IMR-90 (cell line): ENCODE measurements around the gene CPA5.

ENCODE experiments used
- CTCF ChIP-seq: conservative IDR thresholded peaks from 2 replicates; pipeline ENCODE4 v1.5.1; 2012; ENCODE audit warnings: mild to moderate bottlenecking, low read depth, low read length, improper control_type of control experiment
- MAZ ChIP-seq: IDR thresholded peaks from 2 replicates; pipeline ENCODE4 v1.6.1; 2012; ENCODE audit warnings: low read depth, mild to moderate bottlenecking, low read length, improper control_type of control experiment, moderate library complexity, borderline replicate concordance
- POLR2A ChIP-seq: IDR thresholded peaks from 2 replicates; pipeline ENCODE4 v1.6.1; 2012; ENCODE audit warnings: mild to moderate bottlenecking, low read depth, low read length
- SMC3 ChIP-seq: fragments of 150-350 bp; IDR thresholded peaks from 2 replicates; pipeline ENCODE4 v1.6.1; 2016; ENCODE audit warnings: low read depth, mild to moderate bottlenecking, antibody characterized with exemption, low read length, moderate library complexity

DNA sequence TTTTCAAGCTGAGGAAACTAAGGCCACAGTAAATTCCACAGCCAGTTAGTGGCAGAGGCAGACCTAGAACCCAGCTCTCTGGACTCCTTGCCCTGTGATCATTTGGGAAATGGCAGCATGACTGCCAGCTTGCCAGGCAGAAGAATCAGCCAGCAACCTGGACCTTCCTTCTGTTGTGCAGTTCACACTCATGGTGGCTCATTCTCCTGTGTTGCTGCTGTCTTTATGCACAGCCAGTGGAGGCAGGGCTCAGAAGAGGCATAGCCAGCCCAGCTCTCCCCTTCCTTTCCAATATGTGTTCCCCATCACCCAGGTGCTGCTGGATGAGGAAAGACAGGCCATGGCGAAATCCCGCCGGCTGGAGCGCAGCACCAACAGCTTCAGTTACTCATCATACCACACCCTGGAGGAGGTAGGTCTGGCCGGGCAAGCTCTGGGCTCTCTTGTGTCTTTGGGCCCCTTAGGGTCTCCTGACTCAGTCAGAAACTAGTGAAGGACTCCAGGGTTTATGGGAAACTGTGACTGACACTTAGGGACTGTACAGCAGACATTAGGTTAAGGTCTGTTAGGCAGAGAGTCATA, 14.8 kb downstream of the CPA5 start:
- no peak for TF ChIP-seq POLR2A
- TF ChIP-seq CTCF = no peak
- no peak for TF ChIP-seq MAZ
- no peak for TF ChIP-seq SMC3
